Measurements from ENCODE around the gene MPO. TPM values are rescaled to one million over a fixed set of nuclear protein-coding genes. Genes with fewer than 3 reads are reported as not detected.

MPO gene
- total RNA-seq, 1 experiment from 2014 or later, result not detected

DNA sequence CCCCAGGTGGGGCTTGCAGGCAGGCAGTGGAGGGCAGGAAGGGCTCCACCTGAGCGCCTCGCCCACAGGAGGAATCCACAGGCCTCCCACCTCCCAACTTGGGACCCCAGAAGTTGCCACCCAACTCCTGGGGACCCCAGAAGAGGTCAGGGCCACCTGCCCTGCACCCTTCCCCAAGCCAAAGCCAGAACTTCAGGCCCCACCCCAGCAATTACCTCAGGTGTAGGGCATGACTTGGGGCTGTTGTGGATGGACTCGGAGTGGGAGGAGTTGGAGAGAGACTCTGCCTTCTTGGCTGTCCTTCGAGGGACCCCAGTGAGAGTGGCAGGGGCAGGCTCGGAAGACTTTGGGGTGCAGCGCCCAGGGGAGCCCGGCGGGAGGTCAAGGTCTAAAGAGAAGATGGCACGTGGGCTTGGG, 37.3 kb upstream of the MPO start:
- Mint-ChIP-seq H3K27ac (peak overlapping the region in 1 of 3 experiments; percentile 72; a peak in 2 of 7 replicates), H3K4me1 (peaks cover 3 to 6% of the 10 kb centered on the region in 2 experiments; a peak in 2 of 4 replicates), H3K36me3 (ENCODE audit: insufficient read depth in 1 of 3, low read depth in 3 of 3) (peaks cover 0 to 13% (median 2%) of the 10 kb centered on the region in 3 experiments; a peak in 5 of 7 replicates), H3K27me3 (ENCODE audit: low read depth) (peaks cover 30% of the 10 kb centered on the region), H3K4me3 (no peak overlapping the region), H3K9me3 (no peaks in the 10 kb centered on the region)
- no peak overlapping the region for H4K8ac ChIP-seq (replicated peaks; ENCODE audit: insufficient read length, low read depth, low read length)
- no peak overlapping the region for H3K14ac ChIP-seq (ENCODE audit: insufficient read depth, low read length)
- H3K56ac ChIP-seq (ENCODE audit: insufficient read length, low read depth, low read length), result no peak overlapping the region
- no peaks in the 10 kb centered on the region for H3K4me1 ChIP-seq (ENCODE audit: insufficient read depth, low read length)
- peak; percentile 25 for DNase-seq
- H3K9me3 ChIP-seq (ENCODE audit: control insufficient read depth, low read depth, low read length), result no peaks in the 10 kb centered on the region
- no CpG with 5 or more reads among the region's 9 CpGs for WGBS (ENCODE audit: extremely low coverage, insufficient read length, low lambda C conversion rate)
- H3K23ac ChIP-seq (ENCODE audit: insufficient read length, low read depth, low read length), result no peak overlapping the region
- H3K18ac ChIP-seq (ENCODE audit: insufficient read length, low read depth, low read length), result no peak overlapping the region
- no peak overlapping the region for H2BK20ac ChIP-seq (ENCODE audit: low read depth, low read length, poor library complexity, severe bottlenecking)
- no peak overlapping the region for H2BK15ac ChIP-seq (ENCODE audit: low read depth, low read length)
- no peak overlapping the region for H2BK5ac ChIP-seq (ENCODE audit: insufficient read length, low read length)
- H3K27me3 ChIP-seq (ENCODE audit: insufficient read depth, low read length), result no peaks in the 10 kb centered on the region; the same call in 1 of the 2 replicates
- H3K23me2 ChIP-seq (ENCODE audit: insufficient read length, low read depth, low read length, poor library complexity, severe bottlenecking), result peaks cover 3% of the 10 kb centered on the region
- no peak overlapping the region for H3T11ph ChIP-seq (ENCODE audit: low read length)
- no peaks in the 10 kb centered on the region for H3K79me2 ChIP-seq (ENCODE audit: insufficient read depth, low read length)
- TF ChIP-seq, protein P1, sequence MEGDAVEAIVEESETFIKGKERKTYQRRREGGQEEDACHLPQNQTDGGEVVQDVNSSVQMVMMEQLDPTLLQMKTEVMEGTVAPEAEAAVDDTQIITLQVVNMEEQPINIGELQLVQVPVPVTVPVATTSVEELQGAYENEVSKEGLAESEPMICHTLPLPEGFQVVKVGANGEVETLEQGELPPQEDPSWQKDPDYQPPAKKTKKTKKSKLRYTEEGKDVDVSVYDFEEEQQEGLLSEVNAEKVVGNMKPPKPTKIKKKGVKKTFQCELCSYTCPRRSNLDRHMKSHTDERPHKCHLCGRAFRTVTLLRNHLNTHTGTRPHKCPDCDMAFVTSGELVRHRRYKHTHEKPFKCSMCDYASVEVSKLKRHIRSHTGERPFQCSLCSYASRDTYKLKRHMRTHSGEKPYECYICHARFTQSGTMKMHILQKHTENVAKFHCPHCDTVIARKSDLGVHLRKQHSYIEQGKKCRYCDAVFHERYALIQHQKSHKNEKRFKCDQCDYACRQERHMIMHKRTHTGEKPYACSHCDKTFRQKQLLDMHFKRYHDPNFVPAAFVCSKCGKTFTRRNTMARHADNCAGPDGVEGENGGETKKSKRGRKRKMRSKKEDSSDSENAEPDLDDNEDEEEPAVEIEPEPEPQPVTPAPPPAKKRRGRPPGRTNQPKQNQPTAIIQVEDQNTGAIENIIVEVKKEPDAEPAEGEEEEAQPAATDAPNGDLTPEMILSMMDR (conservative IDR thresholded peaks at IDR 0.05), result no peak
- H3K4ac ChIP-seq (ENCODE audit: low read depth, low read length), result no peak overlapping the region
- H2BK12ac ChIP-seq (ENCODE audit: insufficient read length, low read depth, low read length), result no peak overlapping the region
- H2AK5ac ChIP-seq (ENCODE audit: insufficient read length, low read length), result no peak overlapping the region
- no peak overlapping the region for H4K91ac ChIP-seq (ENCODE audit: insufficient read length, low read depth, low read length)
- no peak overlapping the region for H4K5ac ChIP-seq (ENCODE audit: insufficient read length, low read depth, low read length)
- no peak overlapping the region for H3K27ac ChIP-seq (ENCODE audit: insufficient read length, low read depth, low read length)
- H2AFZ ChIP-seq (ENCODE audit: low read length), result no peak overlapping the region
- H3K4me2 ChIP-seq (ENCODE audit: insufficient read depth, insufficient read length, low read length), result no peak overlapping the region
- H3K79me1 ChIP-seq (ENCODE audit: insufficient read depth, low read depth, low read length, poor library complexity, severe bottlenecking), result no peaks in the 10 kb centered on the region
- H3K9ac ChIP-seq (ENCODE audit: extremely low read depth, insufficient read length, low read length), result no peak overlapping the region
- no peaks in the 10 kb centered on the region for H4K20me1 ChIP-seq (ENCODE audit: control insufficient read depth, insufficient read depth, insufficient read length)
- H2BK120ac ChIP-seq (ENCODE audit: low read depth, low read length, poor library complexity, severe bottlenecking), result no peak overlapping the region
